Measurements from ENCODE around the gene ZNF622. TPM values are rescaled to one million over a fixed set of nuclear protein-coding genes. Genes with fewer than 3 reads are reported as not detected.
A peak's percentile ranks its signal among the peaks of the same experiment; 100 is the strongest.

The ZNF622 gene
- total RNA-seq, 1 donor from 2014 or later: 28.1 TPM

GRCh38 chr5:16414861-16415260 is 50.7 kb downstream of the ZNF622 start:
- intact Hi-C loops (cut with DNase I): no loop called here
- no peaks in the 10 kb centered on the region for H3K9me3 ChIP-seq
- H3K36me3 ChIP-seq: no peaks in the 10 kb centered on the region
- no peak for TF ChIP-seq CTCF (IDR thresholded peaks at IDR 0.05)
- no peaks in the 10 kb centered on the region for H3K27me3 ChIP-seq (ENCODE audit: low read depth)
- H3K4me1 ChIP-seq: no peaks in the 10 kb centered on the region
- H3K4me3 ChIP-seq: no peak overlapping the region
- no peak overlapping the region for H3K27ac ChIP-seq
- ATAC-seq (peak; percentile 42 to 43), DNase-seq (no peak)

GRCh38 chr5:16413166-16413860 is 52.3 kb downstream of the ZNF622 start:
- intact Hi-C loops (cut with DNase I): no loop called here
- Histone ChIP-seq H3K27me3 (ENCODE audit: low read depth) (no peaks in the 10 kb centered on the region), H3K9me3 (no peaks in the 10 kb centered on the region), H3K4me1 (no peaks in the 10 kb centered on the region), H3K27ac (no peak overlapping the region), H3K4me3 (no peak overlapping the region), H3K36me3 (no peaks in the 10 kb centered on the region)
- DNase-seq (no peak), ATAC-seq (no peak)
- no peak for TF ChIP-seq CTCF (IDR thresholded peaks at IDR 0.05)

GRCh38 chr5:16412556-16412955 is 53.0 kb downstream of the ZNF622 start:
- ATAC-seq: no peak

GRCh38 chr5:16411741-16412455 is 53.7 kb downstream of the ZNF622 start:
- Histone ChIP-seq H3K4me3 (no peak overlapping the region), H3K9me3 (no peaks in the 10 kb centered on the region), H3K4me1 (no peaks in the 10 kb centered on the region), H3K27me3 (ENCODE audit: low read depth) (no peaks in the 10 kb centered on the region), H3K27ac (no peak overlapping the region), H3K36me3 (no peaks in the 10 kb centered on the region)
- no peak for TF ChIP-seq CTCF (IDR thresholded peaks at IDR 0.05)
- ATAC-seq (no peak), DNase-seq (no peak)
- intact Hi-C loops (cut with DNase I): no loop called here

More at GRCh38 chr5:16412556-16412955, 53.0 kb downstream of the ZNF622 start:
- no peak for DNase-seq
- no peak for TF ChIP-seq CTCF (IDR thresholded peaks at IDR 0.05)
- no peak overlapping the region for H3K4me3 ChIP-seq
- no peaks in the 10 kb centered on the region for H3K9me3 ChIP-seq
- intact Hi-C loops (cut with DNase I): no loop called here
- H3K27ac ChIP-seq: no peak overlapping the region
- no peaks in the 10 kb centered on the region for H3K36me3 ChIP-seq
- H3K27me3 ChIP-seq (ENCODE audit: low read depth): no peaks in the 10 kb centered on the region
- no peaks in the 10 kb centered on the region for H3K4me1 ChIP-seq

GRCh38 chr5:16411235-16411634 is 54.4 kb downstream of the ZNF622 start:
- Histone ChIP-seq H3K4me1 (no peaks in the 10 kb centered on the region), H3K36me3 (no peaks in the 10 kb centered on the region), H3K27me3 (ENCODE audit: low read depth) (no peaks in the 10 kb centered on the region), H3K9me3 (no peaks in the 10 kb centered on the region), H3K4me3 (no peak overlapping the region), H3K27ac (no peak overlapping the region)
- ATAC-seq (no peak), DNase-seq (no peak)
- TF ChIP-seq CTCF (IDR thresholded peaks at IDR 0.05): no peak
- intact Hi-C loops (cut with DNase I): no loop called here

Data from lower lobe of right lung (tissue), 2 donors.